Small intestine (tissue), 7 donors: ENCODE results near the gene RNF148. TPM values are rescaled to one million over a fixed set of nuclear protein-coding genes. Genes with fewer than 3 reads are reported as not detected.

Experiments
- DNase-seq, 2 donors: peaks; one replicate each; pipeline versions ENCODE4 v3.0.0 to v3.0.0-alpha.2; 2013
- FAIRE-seq: peaks from 2 replicates; lab custom pipeline; 2012; peaks lifted over from hg19 to GRCh38; lab: Jason Lieb, UNC
- H3K27ac ChIP-seq, 3 donors: one replicate each; pipeline ENCODE4 v1.5.1; 2013; ENCODE audit warnings: low read length in 2 of 3, mild to moderate bottlenecking in 2 of 3, control low read depth in 1 of 3, inconsistent platforms in 1 of 3, low read depth in 1 of 3, moderate library complexity in 1 of 3
- H3K27me3 ChIP-seq, 3 donors: one replicate each; pipeline ENCODE4 v1.6.1; 2013; ENCODE audit warnings: low read length in 3 of 3, inconsistent platforms in 1 of 3; ENCODE audit not compliant: control insufficient read depth in 3 of 3, insufficient read depth in 3 of 3
- H3K36me3 ChIP-seq, 3 donors: one replicate each; pipeline ENCODE4 v1.6.1; 2013; ENCODE audit warnings: low read length in 3 of 3, inconsistent platforms in 1 of 3, low read depth in 1 of 3, mild to moderate bottlenecking in 1 of 3, moderate library complexity in 1 of 3; ENCODE audit not compliant: control insufficient read depth in 3 of 3, insufficient read depth in 2 of 3
- H3K4me1 ChIP-seq, 3 donors: one replicate each; pipeline ENCODE4 v1.6.1; 2013; ENCODE audit warnings: low read length in 2 of 3, inconsistent platforms in 1 of 3, low read depth in 1 of 3, mild to moderate bottlenecking in 1 of 3, moderate library complexity in 1 of 3; ENCODE audit not compliant: control insufficient read depth in 3 of 3, insufficient read depth in 2 of 3
- H3K4me3 ChIP-seq, 3 donors: one replicate each; pipeline ENCODE4 v1.5.1; 2013; ENCODE audit warnings: low read length in 3 of 3, control low read depth in 1 of 3, inconsistent platforms in 1 of 3, low read depth in 1 of 3, mild to moderate bottlenecking in 1 of 3, moderate library complexity in 1 of 3
- H3K9me3 ChIP-seq, 2 donors: one replicate each; pipeline ENCODE4 v1.6.1; 2013; ENCODE audit warnings: low read depth in 1 of 2, low read length in 1 of 2; ENCODE audit not compliant: control insufficient read depth in 2 of 2, insufficient read depth in 1 of 2
- WGBS, 3 donors: extraction: QIAGEN DNeasy Blood & Tissue Kit; methylation state at CpG; one replicate each; pipeline ENCODE4 v1.1.7; 2013; 5-methylcytosine and 5-hydroxymethylcytosine counted together
- polyA plus RNA-seq, 4 donors: library from polyadenylated mRNA; stranded (reverse) in 3 of 4; unstranded in 1 of 4; fragments of 200-250 nt in 3 of 4; fragments of 120-200 nt in 1 of 4; gene quantifications; one replicate each; pipeline versions ENCODE4 v1.2.1 to v1.2.3, GENCODE V29; 2013
- donor health status: healthy with polysubstance abuse.
- donor health status: control.
- donor health status: control.
- donor health status: Bipolar disorder and iron deficiency.
- donor health status: healthy.

Gene RNF148
- polyA plus RNA-seq, 4 donors = 0.07 to 0.67 (median 0.15) TPM; not detected in 1

GRCh38 chr7:122675011-122675410 lies 27.7 kb downstream of the RNF148 start:
- Histone ChIP-seq H3K4me1 (no peaks in the 10 kb centered on the region), H3K27me3 (no peaks in the 10 kb centered on the region), H3K27ac (no peak overlapping the region), H3K9me3 (peaks cover 0 to 8% of the 10 kb centered on the region in 2 donors), H3K4me3 (no peak overlapping the region), H3K36me3 (no peaks in the 10 kb centered on the region)
- DNase-seq = no peak
- 76 to 78% (median 77%) methylated on average over 7 of the region's 7 CpGs for WGBS, 3 donors
- FAIRE-seq = no peak

GRCh38 chr7:122674502-122674901 lies 28.2 kb downstream of the RNF148 start:
- FAIRE-seq (no peak), DNase-seq (no peak)
- H3K27me3 ChIP-seq = no peaks in the 10 kb centered on the region
- no peaks in the 10 kb centered on the region for H3K4me1 ChIP-seq
- no peak overlapping the region for H3K27ac ChIP-seq
- 49 to 69% (median 52%) methylated on average over 4 of the region's 4 CpGs for WGBS, 3 donors
- peaks cover 0 to 8% of the 10 kb centered on the region in 2 donors for H3K9me3 ChIP-seq
- H3K4me3 ChIP-seq = no peak overlapping the region
- no peaks in the 10 kb centered on the region for H3K36me3 ChIP-seq

- 93 to 96% (median 95%) methylated on average over 21 of the region's 21 CpGs for WGBS, 3 donors
- H3K9me3 ChIP-seq = peaks cover 0 to 8% of the 10 kb centered on the region in 2 donors
- no peak overlapping the region for H3K27ac ChIP-seq
- H3K36me3 ChIP-seq = no peaks in the 10 kb centered on the region
- H3K4me3 ChIP-seq = no peak overlapping the region
- FAIRE-seq (no peak), DNase-seq (no peak)
- H3K4me1 ChIP-seq = no peaks in the 10 kb centered on the region
- H3K27me3 ChIP-seq = no peaks in the 10 kb centered on the region
These were observed 28.8 kb downstream of the RNF148 start for GRCh38 chr7:122673951-122674350.

GRCh38 chr7:122672536-122672935 lies 30.2 kb downstream of the RNF148 start:
- no peak overlapping the region for H3K27ac ChIP-seq
- H3K4me3 ChIP-seq = no peak overlapping the region
- DNase-seq (no peak), FAIRE-seq (no peak)
- no peaks in the 10 kb centered on the region for H3K36me3 ChIP-seq
- H3K9me3 ChIP-seq = peaks cover 0 to under 1% of the 10 kb centered on the region in 2 donors
- no peaks in the 10 kb centered on the region for H3K4me1 ChIP-seq
- no peaks in the 10 kb centered on the region for H3K27me3 ChIP-seq
- 92 to 95% (median 95%) methylated on average over 8 of the region's 8 CpGs for WGBS, 3 donors

- no peaks in the 10 kb centered on the region for H3K4me1 ChIP-seq
- no peak for DNase-seq
- no peak for FAIRE-seq
- H3K4me3 ChIP-seq = no peak overlapping the region
- H3K27ac ChIP-seq = no peak overlapping the region
- no peaks in the 10 kb centered on the region for H3K9me3 ChIP-seq
- H3K27me3 ChIP-seq = no peaks in the 10 kb centered on the region
- H3K36me3 ChIP-seq = no peaks in the 10 kb centered on the region
- 80 to 92% (median 81%) methylated on average over 2 of the region's 2 CpGs for WGBS, 3 donors
These were observed 39.0 kb downstream of the RNF148 start for GRCh38 chr7:122663733-122664132.

GRCh38 chr7:122658856-122659255 lies 43.9 kb downstream of the RNF148 start:
- 71 to 94% (median 77%) methylated on average over 2 of the region's 2 CpGs for WGBS, 3 donors
- DNase-seq (no peak), FAIRE-seq (no peak)
- no peaks in the 10 kb centered on the region for H3K27me3 ChIP-seq
- no peaks in the 10 kb centered on the region for H3K4me1 ChIP-seq
- no peak overlapping the region for H3K4me3 ChIP-seq
- no peak overlapping the region for H3K27ac ChIP-seq
- no peaks in the 10 kb centered on the region for H3K9me3 ChIP-seq
- H3K36me3 ChIP-seq = no peaks in the 10 kb centered on the region

- no peaks in the 10 kb centered on the region for H3K27me3 ChIP-seq
- DNase-seq = no peak
- no peak overlapping the region for H3K4me3 ChIP-seq
- H3K4me1 ChIP-seq = no peaks in the 10 kb centered on the region
- no peak overlapping the region for H3K27ac ChIP-seq
- no peaks in the 10 kb centered on the region for H3K36me3 ChIP-seq
- H3K9me3 ChIP-seq = no peaks in the 10 kb centered on the region
- no peak for FAIRE-seq
- 80 to 90% (median 83%) methylated on average over 5 of the region's 5 CpGs for WGBS, 3 donors
These were observed 49.0 kb downstream of the RNF148 start for GRCh38 chr7:122653685-122654084.

- WGBS, 3 donors = 26 to 40% (median 28%) methylated on average over 4 of the region's 4 CpGs
- FAIRE-seq (no peak), DNase-seq (no peak)
- H3K4me3 ChIP-seq = no peak overlapping the region
- H3K36me3 ChIP-seq = no peaks in the 10 kb centered on the region
- no peaks in the 10 kb centered on the region for H3K9me3 ChIP-seq
- no peak overlapping the region for H3K27ac ChIP-seq
- H3K27me3 ChIP-seq = no peaks in the 10 kb centered on the region
- H3K4me1 ChIP-seq = peaks cover 0 to 3% (median 0%) of the 10 kb centered on the region in 3 donors
These were observed 49.8 kb downstream of the RNF148 start for GRCh38 chr7:122652876-122653275.
